GM18873 (cell line): ENCODE data around the gene DOCK4.

Experiments
- ATAC-seq: cut with Tn5 transposase; IDR thresholded peaks from one replicate; pipeline ENCODE4 v1.9.1; 2021; ENCODE audit warnings: mild to moderate bottlenecking, moderate library complexity, moderate number of reproducible peaks; ENCODE audit not compliant: unreplicated experiment, low FRiP score

The DOCK4 gene

GRCh38 chr7:112224186-112224585 lies 18.0 kb upstream of the DOCK4 start:
- no peak for ATAC-seq

GRCh38 chr7:112223310-112223709 lies 17.1 kb upstream of the DOCK4 start:
- no peak for ATAC-seq

GRCh38 chr7:112220877-112221434 lies 14.8 kb upstream of the DOCK4 start:
- no peak for ATAC-seq

- no peak for ATAC-seq
Measured at GRCh38 chr7:112215787-112216186, 9.6 kb upstream of the DOCK4 start.

- no peak for ATAC-seq
Measured at GRCh38 chr7:112214883-112215282, 8.7 kb upstream of the DOCK4 start.

- ATAC-seq: no peak
Measured at GRCh38 chr7:112214268-112214667, 8.1 kb upstream of the DOCK4 start.

- no peak for ATAC-seq
Measured at GRCh38 chr7:112213735-112214134, 7.5 kb upstream of the DOCK4 start.

- no peak for ATAC-seq
Measured at GRCh38 chr7:112212571-112212970, 6.4 kb upstream of the DOCK4 start.

- ATAC-seq: no peak
Measured at GRCh38 chr7:112211348-112211907, 5.2 kb upstream of the DOCK4 start.

GRCh38 chr7:112207765-112208164 lies 1.6 kb upstream of the DOCK4 start:
- no peak for ATAC-seq

- ATAC-seq: no peak
Measured at GRCh38 chr7:112206991-112207592, 893 bp upstream of the DOCK4 start.

GRCh38 chr7:112205343-112206237 lies 609 bp downstream of the DOCK4 start:
- ATAC-seq: peak; percentile 8

GRCh38 chr7:112204499-112205342 lies 1.5 kb downstream of the DOCK4 start:
- ATAC-seq: no peak

- ATAC-seq: no peak
Measured at GRCh38 chr7:112203365-112203739, 2.8 kb downstream of the DOCK4 start.

- ATAC-seq: no peak
Measured at GRCh38 chr7:112202816-112203215, 3.4 kb downstream of the DOCK4 start.

GRCh38 chr7:112201839-112202238 lies 4.4 kb downstream of the DOCK4 start:
- ATAC-seq: no peak

GRCh38 chr7:112201411-112201810 lies 4.8 kb downstream of the DOCK4 start:
- ATAC-seq: no peak

GRCh38 chr7:112199672-112200071 lies 6.5 kb downstream of the DOCK4 start:
- ATAC-seq: no peak

GRCh38 chr7:112199035-112199655 lies 7.1 kb downstream of the DOCK4 start:
- no peak for ATAC-seq

- ATAC-seq: no peak
Measured at GRCh38 chr7:112197322-112197721, 8.9 kb downstream of the DOCK4 start.
